Neural progenitor cell (in vitro differentiated cells): ENCODE data around the gene HOXD12. TPM values are rescaled to one million over a fixed set of nuclear protein-coding genes. Genes with fewer than 3 reads are reported as not detected.

Experiments used
- DNase-seq: peaks from one replicate; pipeline ENCODE4 v3.0.0-alpha.2; 2016; ENCODE audit warnings: low spot score
- H2AFZ ChIP-seq: fragments of 200-600 bp; sonication (generic); replicated peaks from 2 replicates; pipeline ENCODE4 v1.6.1; 2016; ENCODE audit warnings: antibody characterized with exemption
- H3F3A ChIP-seq: fragments of 200-600 bp; sonication (generic); 2 replicates; pipeline ENCODE4 v1.6.1; 2016; ENCODE audit warnings: antibody characterized with exemption, low read depth
- H3K27ac ChIP-seq: fragments of 200-600 bp; sonication (generic); 2 replicates; pipeline ENCODE4 v1.5.1; 2016; ENCODE audit warnings: mild to moderate bottlenecking
- H3K27me3 ChIP-seq: fragments of 200-600 bp; sonication (generic); 2 replicates; pipeline ENCODE4 v1.6.1; 2016; ENCODE audit warnings: mild to moderate bottlenecking, moderate library complexity
- H3K36me3 ChIP-seq: fragments of 200-600 bp; sonication (generic); 2 replicates; pipeline ENCODE4 v1.5.1; 2016
- H3K4me1 ChIP-seq: fragments of 200-600 bp; sonication (generic); 2 replicates; pipeline ENCODE4 v1.6.1; 2016; ENCODE audit warnings: mixed run types
- H3K4me2 ChIP-seq: fragments of 200-600 bp; sonication (generic); 2 replicates; pipeline ENCODE4 v1.6.1; 2016
- H3K4me3 ChIP-seq: fragments of 200-600 bp; sonication (generic); 2 replicates; pipeline ENCODE4 v1.5.1; 2016
- H3K79me2 ChIP-seq: fragments of 200-600 bp; sonication (generic); 2 replicates; pipeline ENCODE4 v1.6.1; 2016; ENCODE audit warnings: low read depth
- H3K9ac ChIP-seq: fragments of 200-600 bp; sonication (generic); 2 replicates; pipeline ENCODE4 v1.6.1; 2016
- H3K9me3 ChIP-seq: fragments of 200-600 bp; sonication (generic); 2 replicates; pipeline ENCODE4 v1.5.1; 2016; ENCODE audit warnings: low read depth
- H4K20me1 ChIP-seq: fragments of 200-600 bp; sonication (generic); 2 replicates; pipeline ENCODE4 v1.6.1; 2016; ENCODE audit warnings: low read depth
- H3K27ac Mint-ChIP-seq: 3 replicates; pipeline ENCODE4 v1.8.0; 2021; ENCODE audit warnings: mixed read lengths
- H3K27me3 Mint-ChIP-seq: 2 replicates; pipeline ENCODE4 v1.8.0; 2022; ENCODE audit warnings: low read depth, mild to moderate bottlenecking, inconsistent platforms, moderate library complexity, mixed read lengths; ENCODE audit not compliant: insufficient read depth
- H3K36me3 Mint-ChIP-seq: 3 replicates; pipeline ENCODE4 v1.8.0; 2021; ENCODE audit warnings: mixed read lengths
- H3K4me1 Mint-ChIP-seq: 3 replicates; pipeline ENCODE4 v1.8.0; 2021; ENCODE audit warnings: mixed read lengths
- H3K4me3 Mint-ChIP-seq: 3 replicates; pipeline ENCODE4 v1.8.0; 2021; ENCODE audit warnings: mild to moderate bottlenecking, moderate library complexity, mixed read lengths
- H3K9me3 Mint-ChIP-seq: 3 replicates; pipeline ENCODE4 v1.8.0; 2020; ENCODE audit warnings: mixed read lengths
- EZH2 ChIP-seq: fragments of 200-600 bp; sonication (generic); IDR thresholded peaks from 2 replicates; pipeline ENCODE4 v1.6.1; 2017; ENCODE audit warnings: antibody characterized with exemption, mild to moderate bottlenecking, moderate library complexity
- EZH2phosphoT487 ChIP-seq: fragments of 200-600 bp; sonication (generic); IDR thresholded peaks from 2 replicates; pipeline ENCODE4 v1.6.1; 2017; ENCODE audit warnings: antibody characterized with exemption
- total RNA-seq: library from RNA; depleted of rRNA; stranded (reverse); fragments of >200 nt; gene quantifications from 2 replicates; pipeline ENCODE4 v1.2.3, GENCODE V29; 2015; ENCODE audit warnings: low replicate concordance
- TF ChIP-seq, protein P1 (sequence below): fragments of 200-600 bp; sonication (generic); IDR thresholded peaks from 2 replicates; pipeline ENCODE4 v1.5.1; 2017; ENCODE audit warnings: antibody characterized with exemption, mild to moderate bottlenecking

HOXD12 gene
- total RNA-seq, 1 donor from 2014 or later, result not detected

DNA sequence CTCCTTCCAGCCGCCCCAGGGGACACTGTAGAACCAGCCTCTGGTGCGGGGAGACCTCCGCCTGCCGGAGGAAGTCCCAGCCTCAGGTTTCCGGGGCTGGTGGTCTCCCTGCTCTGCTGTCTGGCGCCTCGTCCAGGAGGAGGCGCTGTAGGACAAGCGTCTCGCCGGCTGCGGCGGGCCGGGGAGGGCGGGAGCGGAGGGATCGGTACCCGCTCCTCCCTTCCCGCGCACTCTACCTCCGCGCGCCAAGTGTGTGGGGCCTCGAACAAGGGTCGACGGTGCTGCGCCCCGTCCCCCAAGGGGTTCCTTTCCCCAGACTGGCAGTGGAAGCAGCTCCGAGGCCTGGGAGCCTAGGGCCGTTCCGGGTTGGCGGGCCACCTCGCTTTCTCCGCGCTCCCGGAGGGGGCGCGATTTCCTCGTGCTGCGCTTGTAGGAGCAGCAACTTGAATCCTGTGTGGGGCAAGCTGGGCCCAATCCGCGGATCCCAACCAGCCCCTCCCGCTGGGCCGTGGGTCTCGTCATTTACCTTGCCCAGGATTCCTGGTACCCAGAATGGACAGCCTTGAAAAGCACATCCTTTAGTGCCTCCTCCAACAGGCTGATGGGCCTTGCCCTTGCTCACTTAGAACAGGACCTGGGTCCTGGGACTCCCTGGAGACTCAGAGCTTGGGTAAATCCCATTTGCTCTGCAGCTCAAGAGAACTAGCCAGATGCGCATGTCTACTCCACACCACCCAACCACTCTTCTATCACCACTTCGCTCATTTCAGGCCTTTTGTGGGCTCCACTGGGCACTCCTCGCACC is 41.1 kb downstream of the HOXD12 start:
- peak; percentile 93 for DNase-seq
- Histone ChIP-seq H3K4me1 (no peaks in the 10 kb centered on the region), H3K9ac (no peak overlapping the region), H3K9me3 (no peaks in the 10 kb centered on the region), H4K20me1 (peaks cover 27% of the 10 kb centered on the region), H3K4me2 (peak overlapping the region; percentile 73), H3K36me3 (no peaks in the 10 kb centered on the region), H3K27me3 (peaks cover 100% of the 10 kb centered on the region), H3K4me3 (peak overlapping the region; percentile 51), H3K79me2 (no peaks in the 10 kb centered on the region), H3F3A (no peaks in the 10 kb centered on the region), H2AFZ (peak overlapping the region; percentile 81), H3K27ac (no peak overlapping the region)
- H3K36me3 Mint-ChIP-seq, result no peaks in the 10 kb centered on the region
- peaks cover 76% of the 10 kb centered on the region for H3K27me3 Mint-ChIP-seq
- H3K9me3 Mint-ChIP-seq, result peaks cover 9% of the 10 kb centered on the region
- peak overlapping the region; percentile 59 for H3K4me3 Mint-ChIP-seq
- TF ChIP-seq, protein P1, sequence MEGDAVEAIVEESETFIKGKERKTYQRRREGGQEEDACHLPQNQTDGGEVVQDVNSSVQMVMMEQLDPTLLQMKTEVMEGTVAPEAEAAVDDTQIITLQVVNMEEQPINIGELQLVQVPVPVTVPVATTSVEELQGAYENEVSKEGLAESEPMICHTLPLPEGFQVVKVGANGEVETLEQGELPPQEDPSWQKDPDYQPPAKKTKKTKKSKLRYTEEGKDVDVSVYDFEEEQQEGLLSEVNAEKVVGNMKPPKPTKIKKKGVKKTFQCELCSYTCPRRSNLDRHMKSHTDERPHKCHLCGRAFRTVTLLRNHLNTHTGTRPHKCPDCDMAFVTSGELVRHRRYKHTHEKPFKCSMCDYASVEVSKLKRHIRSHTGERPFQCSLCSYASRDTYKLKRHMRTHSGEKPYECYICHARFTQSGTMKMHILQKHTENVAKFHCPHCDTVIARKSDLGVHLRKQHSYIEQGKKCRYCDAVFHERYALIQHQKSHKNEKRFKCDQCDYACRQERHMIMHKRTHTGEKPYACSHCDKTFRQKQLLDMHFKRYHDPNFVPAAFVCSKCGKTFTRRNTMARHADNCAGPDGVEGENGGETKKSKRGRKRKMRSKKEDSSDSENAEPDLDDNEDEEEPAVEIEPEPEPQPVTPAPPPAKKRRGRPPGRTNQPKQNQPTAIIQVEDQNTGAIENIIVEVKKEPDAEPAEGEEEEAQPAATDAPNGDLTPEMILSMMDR, result peak; percentile 82
- TF ChIP-seq EZH2 (peak; percentile 85), EZH2phosphoT487 (peak; percentile 78)
- H3K4me1 Mint-ChIP-seq, result peaks cover 4% of the 10 kb centered on the region
- H3K27ac Mint-ChIP-seq, result no peak overlapping the region

DNA sequence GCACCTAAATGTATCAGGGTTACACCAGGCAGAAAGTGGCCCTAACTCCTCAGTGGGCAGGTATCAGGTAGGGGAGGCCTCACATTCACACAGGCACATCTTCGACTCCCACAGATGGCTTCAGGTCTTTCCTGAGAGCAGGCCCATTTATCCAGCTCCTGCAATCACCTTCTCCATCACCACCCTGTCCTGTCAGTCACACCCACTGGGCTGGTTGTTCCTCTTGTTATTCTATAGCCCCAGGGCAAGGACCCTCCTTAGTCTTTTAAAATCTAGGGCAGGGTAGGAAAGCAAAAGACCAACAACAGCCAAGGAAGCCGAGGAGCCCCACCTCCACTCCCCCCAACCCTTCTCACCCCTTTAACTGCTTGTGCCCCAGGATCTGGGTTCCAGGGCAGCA is 42.7 kb downstream of the HOXD12 start:
- Mint-ChIP-seq H3K27ac (no peak overlapping the region), H3K9me3 (peaks cover 9% of the 10 kb centered on the region), H3K27me3 (peaks cover 77% of the 10 kb centered on the region), H3K4me1 (peaks cover 4% of the 10 kb centered on the region), H3K36me3 (no peaks in the 10 kb centered on the region), H3K4me3 (no peak overlapping the region)
- no peak overlapping the region for H3K4me3 ChIP-seq
- no peak overlapping the region for H3K27ac ChIP-seq
- H3K4me1 ChIP-seq, result no peaks in the 10 kb centered on the region
- TF ChIP-seq EZH2phosphoT487, result no peak
- no peak for TF ChIP-seq EZH2
- TF ChIP-seq, protein P1, result no peak
- H4K20me1 ChIP-seq, result peaks cover 26% of the 10 kb centered on the region
- H3K9ac ChIP-seq, result no peak overlapping the region
- no peaks in the 10 kb centered on the region for H3F3A ChIP-seq
- no peaks in the 10 kb centered on the region for H3K9me3 ChIP-seq
- no peaks in the 10 kb centered on the region for H3K79me2 ChIP-seq
- H2AFZ ChIP-seq, result no peak overlapping the region
- H3K27me3 ChIP-seq, result peaks cover 100% of the 10 kb centered on the region
- no peak overlapping the region for H3K4me2 ChIP-seq
- H3K36me3 ChIP-seq, result no peaks in the 10 kb centered on the region
- no peak for DNase-seq

DNA sequence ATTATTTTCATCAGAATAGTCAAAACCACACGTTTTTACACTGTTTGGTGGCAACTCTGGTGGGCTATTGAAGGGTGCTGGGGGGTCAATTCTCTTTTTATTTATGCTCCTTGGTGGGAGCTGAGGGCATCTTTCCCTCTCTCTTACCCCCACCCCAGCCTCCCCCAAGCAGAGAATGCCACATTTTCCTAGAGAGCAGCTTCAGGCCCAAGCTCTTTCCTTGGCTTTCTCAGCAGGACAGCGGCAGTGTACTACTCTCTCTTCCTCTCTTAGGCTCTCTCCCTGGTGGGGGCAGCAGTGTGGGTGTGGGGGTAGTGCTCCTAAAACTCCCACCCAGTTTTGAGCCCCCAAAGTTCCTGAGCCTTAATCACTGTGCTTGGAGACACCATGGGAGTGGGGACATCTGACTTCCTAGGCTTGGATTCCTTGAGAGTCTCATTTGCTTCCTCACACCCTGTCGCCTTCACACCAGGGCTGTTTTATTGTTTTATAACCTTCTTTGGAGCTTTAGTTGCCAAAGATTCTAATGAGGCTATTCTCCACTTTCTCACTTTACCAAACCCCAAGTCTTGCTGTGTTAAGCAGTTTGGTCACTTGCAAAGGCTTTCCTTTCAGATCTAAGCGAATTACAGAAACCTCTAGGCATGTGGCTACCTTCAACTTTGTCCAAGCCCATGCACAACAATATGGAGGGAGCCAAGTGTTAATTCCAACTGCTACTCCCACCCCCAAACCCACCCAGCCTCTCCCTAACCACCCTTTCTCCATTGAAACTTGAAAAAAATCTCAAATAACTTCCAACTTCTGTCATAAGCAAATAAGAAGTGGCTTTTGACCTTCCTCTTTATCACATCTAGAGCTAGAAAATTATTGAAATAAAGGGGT is 45.7 kb downstream of the HOXD12 start:
- TF ChIP-seq, protein P1, result no peak
- no peak for TF ChIP-seq EZH2phosphoT487
- TF ChIP-seq EZH2, result no peak

More for the DNA sequence above, 45.7 kb downstream of the HOXD12 start:
- peaks cover 42% of the 10 kb centered on the region for H4K20me1 ChIP-seq
- no peak overlapping the region for H2AFZ ChIP-seq
- H3K4me1 ChIP-seq, result no peaks in the 10 kb centered on the region
- no peaks in the 10 kb centered on the region for H3K79me2 ChIP-seq
- no peaks in the 10 kb centered on the region for H3F3A ChIP-seq
- no peak overlapping the region for H3K27ac ChIP-seq
- H3K36me3 ChIP-seq, result no peaks in the 10 kb centered on the region
- H3K9me3 ChIP-seq, result no peaks in the 10 kb centered on the region
- H3K9ac ChIP-seq, result no peak overlapping the region
- H3K27me3 ChIP-seq, result peaks cover 100% of the 10 kb centered on the region
- Mint-ChIP-seq H3K36me3 (no peaks in the 10 kb centered on the region), H3K4me1 (peaks cover 4% of the 10 kb centered on the region), H3K9me3 (no peaks in the 10 kb centered on the region), H3K4me3 (no peak overlapping the region), H3K27me3 (peaks cover 80% of the 10 kb centered on the region), H3K27ac (no peak overlapping the region)
- H3K4me3 ChIP-seq, result no peak overlapping the region
- H3K4me2 ChIP-seq, result no peak overlapping the region
- DNase-seq, result no peak
